Neural cell (in vitro differentiated cells): ENCODE data around the gene DGKQ. TPM values are rescaled to one million over a fixed set of nuclear protein-coding genes. Genes with fewer than 3 reads are reported as not detected.

ENCODE experiments used
- H2AFZ ChIP-seq: fragments of 200-600, 300-800 bp; sonication (generic), shearing (Covaris generic); 2 replicates; pipeline ENCODE4 v1.6.0; 2014; ENCODE audit warnings: low read depth, mild to moderate bottlenecking, antibody characterized with exemption, low read length, moderate library complexity
- H3F3A ChIP-seq: fragments of 200-600 bp; shearing (Covaris generic); 2 replicates; pipeline ENCODE4 v1.6.1; 2016; ENCODE audit warnings: mild to moderate bottlenecking, moderate library complexity, mixed read lengths, antibody characterized with exemption, low read length; ENCODE audit not compliant: insufficient read depth, poor library complexity, severe bottlenecking
- H3K27ac ChIP-seq: fragments of 200-600, 300-800 bp; sonication (generic), shearing (Covaris generic); 2 replicates; pipeline ENCODE4 v1.5.1; 2014; ENCODE audit warnings: mild to moderate bottlenecking, low read length, moderate library complexity
- H3K27me3 ChIP-seq: fragments of 300-800, 200-600 bp; sonication (generic), shearing (Covaris generic); 2 replicates; pipeline ENCODE4 v1.6.0; 2014; ENCODE audit warnings: mild to moderate bottlenecking, low read depth, low read length, moderate library complexity; ENCODE audit not compliant: insufficient read depth
- H3K36me3 ChIP-seq: fragments of 300-800, 200-600 bp; sonication (generic), shearing (Covaris generic); 2 replicates; pipeline ENCODE4 v1.5.1; 2014; ENCODE audit warnings: mild to moderate bottlenecking, antibody characterized with exemption, low read length, moderate library complexity; ENCODE audit not compliant: insufficient read depth
- H3K4me2 ChIP-seq: fragments of 300-800, 200-600 bp; sonication (generic), shearing (Covaris generic); 2 replicates; pipeline ENCODE4 v1.6.0; 2014; ENCODE audit warnings: mild to moderate bottlenecking, low read length
- H3K4me3 ChIP-seq: fragments of 300-800, 200-600 bp; sonication (generic), shearing (Covaris generic); 2 replicates; pipeline ENCODE4 v1.5.1; 2014; ENCODE audit warnings: mild to moderate bottlenecking, low read length, moderate library complexity
- H3K79me2 ChIP-seq: fragments of 200-600 bp; shearing (Covaris generic); replicated peaks from 2 replicates; pipeline ENCODE4 v1.6.0; 2014; ENCODE audit warnings: mild to moderate bottlenecking, low read length, moderate library complexity; ENCODE audit not compliant: insufficient read depth
- H3K9ac ChIP-seq: fragments of 300-800, 200-600 bp; sonication (generic), shearing (Covaris generic); 2 replicates; pipeline ENCODE4 v1.6.1; 2016; ENCODE audit warnings: mild to moderate bottlenecking, low read length, mixed read lengths
- H3K9me2 ChIP-seq: fragments of 200-600 bp; shearing (Covaris generic); 2 replicates; pipeline ENCODE4 v1.6.1; 2016; ENCODE audit warnings: mild to moderate bottlenecking, low read length, mixed read lengths; ENCODE audit not compliant: insufficient read depth
- H3K9me3 ChIP-seq: fragments of 200-600, 300-800 bp; sonication (generic), shearing (Covaris generic); 2 replicates; pipeline ENCODE4 v1.6.1; 2016; ENCODE audit warnings: mild to moderate bottlenecking, mixed run types, low read length, moderate library complexity, mixed read lengths
- H4K20me1 ChIP-seq: fragments of 200-600 bp; shearing (Covaris generic); 2 replicates; pipeline ENCODE4 v1.6.1; 2016; ENCODE audit warnings: mild to moderate bottlenecking, mixed run types; ENCODE audit not compliant: insufficient read depth
- CTCF ChIP-seq: fragments of 450-650 bp; IDR thresholded peaks from 2 replicates; pipeline ENCODE4 v1.5.1; 2014; ENCODE audit warnings: antibody characterized with exemption, mild to moderate bottlenecking, moderate library complexity; ENCODE audit not compliant: poor library complexity, severe bottlenecking
- EP300 ChIP-seq: fragments of 450-650 bp; conservative IDR thresholded peaks from 2 replicates; pipeline ENCODE4 v1.6.1; 2014; ENCODE audit warnings: antibody characterized with exemption, mild to moderate bottlenecking, moderate library complexity; ENCODE audit not compliant: poor library complexity, severe bottlenecking
- EZH2 ChIP-seq: fragments of 200-600, 300-800 bp; shearing (Covaris generic), sonication (generic); IDR thresholded peaks from 2 replicates; pipeline ENCODE4 v1.6.1; 2014; ENCODE audit warnings: antibody characterized with exemption, low read length, borderline replicate concordance, mild to moderate bottlenecking; ENCODE audit not compliant: insufficient read depth, poor library complexity, severe bottlenecking
- MXI1 ChIP-seq: fragments of 450-650 bp; conservative IDR thresholded peaks from 2 replicates; pipeline ENCODE4 v1.6.1; 2014; ENCODE audit warnings: antibody characterized with exemption, mild to moderate bottlenecking; ENCODE audit not compliant: poor library complexity, severe bottlenecking
- POLR2AphosphoS5 ChIP-seq: IDR thresholded peaks from 2 replicates; pipeline ENCODE4 v1.6.1; 2012
- RAD21 ChIP-seq: fragments of 450-650 bp; conservative IDR thresholded peaks from 2 replicates; pipeline ENCODE4 v1.6.1; 2014; ENCODE audit warnings: antibody characterized with exemption, mild to moderate bottlenecking, moderate library complexity
- SMC3 ChIP-seq: fragments of 450-650 bp; conservative IDR thresholded peaks from 2 replicates; pipeline ENCODE4 v1.6.1; 2014; ENCODE audit warnings: antibody characterized with exemption, mild to moderate bottlenecking, moderate library complexity; ENCODE audit not compliant: poor library complexity
- TAF1 ChIP-seq: IDR thresholded peaks from 2 replicates; pipeline ENCODE4 v1.6.1; 2012; ENCODE audit warnings: low read depth
- polyA plus RNA-seq: library from polyadenylated mRNA; depleted of rRNA; stranded (reverse); fragments of >200 nt; gene quantifications from 2 replicates; pipeline ENCODE4 v1.2.3, GENCODE V29; 2014
- TF ChIP-seq, protein P1 (sequence below): IDR thresholded peaks from 2 replicates; pipeline ENCODE4 v1.6.1; 2012; ENCODE audit warnings: borderline replicate concordance

DGKQ gene
- polyA plus RNA-seq, 1 donor from 2014 or later, result 32.4 TPM

GRCh38 chr4:959338-960139 is 13.8 kb downstream of the DGKQ start:
- no peaks in the 10 kb centered on the region for H3K27me3 ChIP-seq
- no peaks in the 10 kb centered on the region for H3K9me3 ChIP-seq
- no peaks in the 10 kb centered on the region for H3K36me3 ChIP-seq
- H3K9me2 ChIP-seq, result no peaks in the 10 kb centered on the region
- H4K20me1 ChIP-seq, result no peaks in the 10 kb centered on the region
- H3K9ac ChIP-seq, result no peak overlapping the region
- no peak overlapping the region for H3K27ac ChIP-seq
- H2AFZ ChIP-seq, result no peak overlapping the region
- no peak overlapping the region for H3K4me3 ChIP-seq
- H3F3A ChIP-seq, result no peaks in the 10 kb centered on the region
- H3K4me2 ChIP-seq, result no peak overlapping the region
- TF ChIP-seq EP300 (no peak), CTCF (no peak), MXI1 (no peak), SMC3 (no peak), EZH2 (no peak), TAF1 (no peak)
- TF ChIP-seq, protein P1, sequence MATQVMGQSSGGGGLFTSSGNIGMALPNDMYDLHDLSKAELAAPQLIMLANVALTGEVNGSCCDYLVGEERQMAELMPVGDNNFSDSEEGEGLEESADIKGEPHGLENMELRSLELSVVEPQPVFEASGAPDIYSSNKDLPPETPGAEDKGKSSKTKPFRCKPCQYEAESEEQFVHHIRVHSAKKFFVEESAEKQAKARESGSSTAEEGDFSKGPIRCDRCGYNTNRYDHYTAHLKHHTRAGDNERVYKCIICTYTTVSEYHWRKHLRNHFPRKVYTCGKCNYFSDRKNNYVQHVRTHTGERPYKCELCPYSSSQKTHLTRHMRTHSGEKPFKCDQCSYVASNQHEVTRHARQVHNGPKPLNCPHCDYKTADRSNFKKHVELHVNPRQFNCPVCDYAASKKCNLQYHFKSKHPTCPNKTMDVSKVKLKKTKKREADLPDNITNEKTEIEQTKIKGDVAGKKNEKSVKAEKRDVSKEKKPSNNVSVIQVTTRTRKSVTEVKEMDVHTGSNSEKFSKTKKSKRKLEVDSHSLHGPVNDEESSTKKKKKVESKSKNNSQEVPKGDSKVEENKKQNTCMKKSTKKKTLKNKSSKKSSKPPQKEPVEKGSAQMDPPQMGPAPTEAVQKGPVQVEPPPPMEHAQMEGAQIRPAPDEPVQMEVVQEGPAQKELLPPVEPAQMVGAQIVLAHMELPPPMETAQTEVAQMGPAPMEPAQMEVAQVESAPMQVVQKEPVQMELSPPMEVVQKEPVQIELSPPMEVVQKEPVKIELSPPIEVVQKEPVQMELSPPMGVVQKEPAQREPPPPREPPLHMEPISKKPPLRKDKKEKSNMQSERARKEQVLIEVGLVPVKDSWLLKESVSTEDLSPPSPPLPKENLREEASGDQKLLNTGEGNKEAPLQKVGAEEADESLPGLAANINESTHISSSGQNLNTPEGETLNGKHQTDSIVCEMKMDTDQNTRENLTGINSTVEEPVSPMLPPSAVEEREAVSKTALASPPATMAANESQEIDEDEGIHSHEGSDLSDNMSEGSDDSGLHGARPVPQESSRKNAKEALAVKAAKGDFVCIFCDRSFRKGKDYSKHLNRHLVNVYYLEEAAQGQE, result no peak
- H3K79me2 ChIP-seq, result no peaks in the 10 kb centered on the region

DNA sequence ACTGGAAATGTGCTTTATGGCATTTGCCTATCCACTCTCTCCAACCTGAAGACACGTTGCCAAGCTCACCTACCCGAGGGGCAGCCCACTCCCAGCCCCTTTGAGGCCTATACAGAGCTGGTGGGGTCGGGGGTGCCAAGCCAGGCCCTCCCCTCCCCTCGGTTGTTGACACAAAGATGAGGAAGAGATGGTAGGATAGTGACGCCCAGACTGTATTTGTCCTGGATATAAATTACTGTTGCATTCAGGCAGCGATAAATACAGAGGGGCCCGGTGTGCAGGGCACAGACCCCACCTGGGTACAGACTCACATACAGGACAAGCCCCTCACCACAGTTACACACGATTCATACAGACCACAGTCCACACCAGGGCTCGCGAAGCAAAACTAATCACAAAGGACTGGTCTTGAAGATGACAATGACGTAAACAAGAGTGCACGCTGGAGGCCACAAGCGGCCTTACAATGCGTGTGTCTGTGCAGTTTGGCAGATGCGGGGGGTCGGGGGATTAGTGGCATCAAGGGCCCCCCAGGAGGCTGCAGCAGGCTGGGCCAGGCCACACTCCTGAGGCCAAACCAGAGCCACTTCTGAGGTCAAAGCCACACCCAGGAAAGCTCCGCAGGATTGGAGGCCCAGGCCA is 14.6 kb downstream of the DGKQ start:
- TF ChIP-seq CTCF (no peak), TAF1 (no peak), EZH2 (no peak), SMC3 (no peak), RAD21 (no peak), POLR2AphosphoS5 (no peak), MXI1 (no peak)
- Histone ChIP-seq H3K36me3 (no peaks in the 10 kb centered on the region), H4K20me1 (no peaks in the 10 kb centered on the region), H3K4me2 (no peak overlapping the region), H2AFZ (no peak overlapping the region), H3K4me3 (no peak overlapping the region), H3K79me2 (no peaks in the 10 kb centered on the region), H3K9ac (no peak overlapping the region), H3K27me3 (no peaks in the 10 kb centered on the region), H3K27ac (no peak overlapping the region), H3F3A (no peaks in the 10 kb centered on the region), H3K9me3 (no peaks in the 10 kb centered on the region), H3K9me2 (no peaks in the 10 kb centered on the region)
